NCI-H1105 (cell line): ENCODE measurements around the gene CNTFR.
A peak's percentile ranks its signal among the peaks of the same experiment; 100 is the strongest.

Experiments used
- DNase-seq: peaks from one replicate; lab custom pipeline; 2025; lab: John Stamatoyannopoulos, UW

The CNTFR gene

DNA sequence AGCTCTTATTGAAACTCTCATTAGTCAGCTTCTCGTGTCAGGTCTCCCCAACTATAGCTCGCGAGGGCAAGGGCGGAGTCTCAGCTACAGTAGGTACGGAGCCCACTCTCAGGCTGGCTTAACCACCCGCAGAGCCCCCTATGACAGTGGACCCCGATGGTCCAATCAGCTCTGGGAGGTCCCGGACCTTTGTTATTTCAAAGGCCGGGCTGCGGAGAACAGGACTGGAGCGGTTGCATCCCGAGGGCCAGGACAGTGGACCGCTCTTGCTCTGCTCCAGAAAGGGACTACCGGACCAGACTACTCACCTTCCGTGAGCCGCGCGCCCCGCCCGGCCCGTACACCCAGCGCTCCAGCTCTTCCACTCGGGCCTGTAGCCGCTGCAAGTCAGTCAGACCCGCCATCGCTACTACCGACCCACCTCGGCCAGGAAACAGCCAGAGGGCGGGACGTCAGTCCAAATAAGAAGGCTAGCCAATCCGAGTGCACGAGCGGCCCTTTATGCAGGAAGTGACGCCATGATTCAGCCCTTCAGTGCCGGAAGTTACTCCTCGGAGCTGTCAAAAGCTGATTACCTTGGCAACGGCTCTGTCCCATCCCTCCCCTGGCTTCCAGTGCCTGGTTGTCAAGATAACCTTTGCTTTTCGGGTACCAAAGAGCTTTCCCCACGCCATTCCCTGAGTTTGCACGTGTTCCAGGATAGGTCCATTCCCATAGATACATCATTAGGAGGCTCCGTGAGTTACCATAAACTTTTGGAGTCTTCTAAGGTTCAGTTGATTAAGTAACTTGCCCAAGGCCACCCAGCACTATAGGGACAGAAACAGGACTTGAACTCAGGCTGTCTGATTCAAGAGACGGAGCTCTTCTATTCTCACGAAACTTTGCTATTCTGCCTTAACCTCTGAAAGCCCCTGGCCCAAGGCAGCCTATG lies 30.8 kb upstream of the CNTFR start, which contains the start of gene DCTN3:
Gene DCTN3, minus strand, starts transcription at position 435 of the 934 bp plus-strand sequence. Its CDS starts 31 bp downstream, at position 404.
- DNase-seq: peak; percentile 95

DNA sequence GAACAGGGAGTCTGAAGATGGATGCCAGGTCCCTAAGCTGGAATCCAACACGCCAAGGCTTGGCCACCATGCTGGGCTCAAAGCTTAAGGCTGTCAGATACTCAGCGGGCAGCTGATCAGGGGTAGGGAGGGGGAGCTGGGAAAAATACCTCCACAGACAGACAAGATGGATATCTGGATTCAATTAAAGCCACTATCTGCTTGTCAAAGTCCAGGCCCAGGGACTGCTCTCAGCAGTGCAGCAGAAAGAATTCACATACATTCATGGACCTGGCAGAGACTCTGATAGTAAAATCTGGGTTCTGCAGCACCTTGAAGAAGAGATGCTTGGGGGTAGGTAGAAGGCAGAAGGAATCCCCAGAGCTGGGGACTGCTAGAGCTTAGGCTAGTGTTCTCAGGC lies 25.6 kb upstream of the CNTFR start:
- no peak for DNase-seq

DNA sequence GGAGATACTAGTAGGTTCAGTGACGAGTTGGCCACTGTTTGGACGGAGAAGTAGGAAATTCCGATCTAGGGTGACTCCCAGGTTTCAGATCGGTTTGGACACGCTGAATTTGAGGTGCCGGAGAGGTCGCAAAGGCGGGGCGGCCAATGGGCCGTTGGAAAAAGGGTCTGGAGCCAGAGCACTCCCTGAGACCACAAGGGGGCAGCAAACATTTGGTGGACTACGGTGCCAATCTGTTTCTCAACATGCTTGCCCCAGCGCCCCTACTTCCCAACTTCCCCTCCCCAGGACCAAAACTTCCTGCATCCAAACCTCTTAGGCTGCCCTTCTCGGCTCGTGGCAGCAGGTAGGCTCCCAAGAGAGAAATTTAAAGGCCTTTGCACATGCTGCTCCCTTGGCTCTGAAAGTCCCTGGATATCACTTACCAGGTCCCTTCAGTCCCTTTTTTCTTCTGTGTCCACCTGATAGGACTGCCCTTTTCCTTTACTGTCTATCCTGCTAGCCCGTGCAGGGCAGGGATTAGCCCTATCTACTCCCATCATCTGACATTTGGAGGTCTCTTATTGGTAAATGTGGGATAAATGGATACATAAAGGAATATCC lies 23.4 kb upstream of the CNTFR start:
- peak; percentile 82 for DNase-seq

DNA sequence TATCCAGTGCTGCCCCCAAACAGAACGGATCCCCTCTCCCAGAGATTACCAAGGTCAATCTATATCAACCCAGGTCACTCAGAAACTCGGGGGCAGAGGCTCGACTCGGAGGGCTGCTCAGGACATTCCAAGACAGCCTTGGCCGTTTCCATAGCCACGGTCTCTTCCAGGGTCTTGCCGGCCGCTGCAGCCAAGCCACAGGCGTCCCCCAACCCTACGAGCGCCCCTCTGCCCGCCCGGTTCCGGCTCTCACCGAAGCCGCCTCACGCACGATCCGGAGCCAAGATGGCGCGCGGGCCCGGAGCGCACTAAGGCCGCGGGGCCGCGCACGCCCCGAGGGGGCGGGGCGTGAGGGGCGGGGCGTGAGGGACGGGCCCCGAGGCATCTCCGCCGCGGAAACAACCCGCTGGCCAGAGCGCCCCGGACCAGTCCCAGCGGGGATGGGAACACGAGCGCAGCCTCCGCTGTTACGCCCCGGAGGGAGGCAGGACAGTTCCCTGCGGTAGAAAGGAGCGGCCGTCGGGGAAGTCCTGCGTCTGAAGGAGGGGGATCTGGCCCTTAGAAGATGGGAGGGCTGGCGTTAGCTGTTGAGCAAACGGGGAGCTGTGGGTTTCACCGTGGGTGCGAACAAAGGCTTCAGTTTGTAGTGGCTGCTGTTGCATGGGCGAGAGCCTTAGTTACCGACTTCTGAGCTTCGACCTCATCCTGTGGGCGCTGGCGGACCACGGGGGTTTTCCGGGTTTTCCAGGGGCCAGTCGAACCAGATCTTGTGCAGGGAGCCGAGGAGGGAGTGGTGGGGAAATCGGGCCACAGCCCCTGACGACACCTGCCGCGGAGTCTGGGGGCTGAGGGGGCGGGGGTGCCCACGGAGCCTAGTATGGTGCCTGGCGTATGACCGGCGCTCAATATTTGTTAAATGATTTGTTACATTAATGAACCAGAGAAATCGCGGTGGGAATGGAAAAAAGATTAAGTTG lies 22.6 kb upstream of the CNTFR start, which contains the start of gene RPP25L:
Gene RPP25L, minus strand, starts transcription at position 287 of the 977 bp plus-strand sequence. CDS start 801 bp downstream, outside the sequence.
- DNase-seq: peak; percentile 70

DNA sequence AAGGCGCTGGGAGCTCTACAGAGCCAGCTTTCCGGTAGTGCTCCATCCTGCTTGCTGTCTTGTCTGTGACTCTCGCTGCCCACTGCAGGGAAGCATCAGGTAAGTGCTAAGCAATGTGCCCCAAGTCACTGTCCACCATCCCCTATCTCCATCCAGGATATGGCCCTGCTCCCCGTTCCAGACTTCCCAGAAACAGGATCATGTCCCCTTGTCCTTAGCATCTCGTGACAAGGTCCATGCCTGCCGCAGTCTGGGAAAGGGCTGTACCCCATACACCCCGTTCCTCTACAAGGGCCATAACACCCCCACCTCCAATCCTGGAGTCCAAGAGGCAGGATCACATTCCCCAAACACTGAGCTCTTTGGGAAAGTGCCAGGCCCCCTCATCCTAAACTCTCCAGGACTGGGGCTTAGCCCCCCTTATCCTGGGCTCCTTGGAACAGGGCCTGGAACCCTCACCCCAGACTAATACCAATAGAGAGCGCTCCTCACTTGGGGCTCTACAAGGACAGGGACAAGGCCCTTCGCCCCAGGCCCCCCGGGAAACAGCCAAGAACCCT lies 21.8 kb upstream of the CNTFR start:
- DNase-seq: no peak

DNA sequence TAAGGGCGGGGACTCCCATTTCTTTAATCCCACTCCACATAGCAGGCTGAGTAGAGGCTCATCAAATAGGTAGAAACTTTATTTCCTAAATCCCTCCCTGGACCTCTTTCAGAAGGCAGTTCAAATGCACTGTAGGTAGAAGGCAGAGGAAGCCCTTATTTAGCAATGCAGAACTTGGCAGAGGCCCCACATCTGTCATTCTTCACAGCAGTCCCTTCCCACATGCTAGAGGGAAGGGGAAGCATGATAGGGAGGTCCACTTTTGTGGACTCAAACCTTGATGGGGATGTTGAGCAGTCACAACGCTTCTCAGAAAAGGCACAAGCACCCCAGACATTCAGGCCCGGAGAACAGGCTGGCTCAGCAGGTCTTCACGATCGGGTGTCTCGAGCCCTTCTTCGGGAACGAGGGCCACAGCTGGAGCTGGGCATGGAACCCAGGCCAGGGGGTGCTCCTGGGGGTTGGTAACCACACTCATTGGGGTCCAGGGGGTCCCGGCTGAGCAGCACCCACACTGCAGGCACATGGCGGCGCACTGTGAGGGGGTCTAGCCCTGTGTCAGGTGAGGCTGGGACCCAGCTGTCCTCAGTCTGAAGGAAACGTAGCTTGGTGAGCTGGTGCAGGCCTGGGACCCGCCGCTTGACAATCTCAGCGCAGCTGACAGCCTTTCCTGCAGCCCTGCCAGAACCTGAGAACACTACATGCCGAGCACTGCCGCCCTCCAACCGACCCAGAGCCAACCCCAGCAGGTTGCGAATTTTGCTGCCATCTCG lies 21.1 kb upstream of the CNTFR start:
- DNase-seq: no peak

DNA sequence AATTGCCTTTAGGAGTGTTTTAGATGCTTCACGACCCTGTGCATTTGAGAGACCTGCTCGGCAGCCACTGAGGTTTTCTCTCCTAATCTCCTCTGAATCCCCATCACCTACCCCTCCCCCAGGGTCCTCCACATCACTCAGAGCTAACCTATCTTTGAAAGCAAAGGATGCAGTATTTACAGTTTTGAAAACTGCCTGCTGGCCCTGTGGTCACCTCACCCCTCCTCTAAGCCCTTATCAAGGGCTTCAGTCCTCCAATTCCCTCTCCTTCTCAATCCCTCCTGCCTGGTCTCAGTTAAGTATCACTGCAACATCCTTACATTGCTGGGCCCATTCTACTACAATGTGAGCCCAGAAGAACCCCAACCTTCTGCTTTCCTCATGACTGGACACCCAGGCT lies 17.8 kb upstream of the CNTFR start:
- DNase-seq: no peak

DNA sequence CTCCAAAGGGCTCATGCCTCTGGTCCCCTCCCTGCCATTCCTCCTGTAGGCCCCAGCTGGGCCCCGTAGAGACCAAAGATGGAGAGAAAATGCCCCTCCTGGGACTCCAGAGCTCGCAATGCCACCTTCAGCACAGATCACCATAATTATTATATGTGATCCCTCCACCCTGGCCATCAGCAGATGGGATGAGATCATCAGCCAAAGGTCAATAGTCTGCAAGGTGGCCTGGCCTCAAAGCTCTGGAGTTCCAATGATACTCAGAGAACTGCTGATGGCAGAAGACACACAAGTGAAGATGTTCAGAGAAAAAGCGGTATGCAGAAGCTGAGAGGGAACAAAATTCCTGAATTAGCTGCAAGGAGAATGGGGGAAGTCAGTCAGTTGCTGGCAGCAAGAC lies 17.4 kb upstream of the CNTFR start:
- DNase-seq: no peak

DNA sequence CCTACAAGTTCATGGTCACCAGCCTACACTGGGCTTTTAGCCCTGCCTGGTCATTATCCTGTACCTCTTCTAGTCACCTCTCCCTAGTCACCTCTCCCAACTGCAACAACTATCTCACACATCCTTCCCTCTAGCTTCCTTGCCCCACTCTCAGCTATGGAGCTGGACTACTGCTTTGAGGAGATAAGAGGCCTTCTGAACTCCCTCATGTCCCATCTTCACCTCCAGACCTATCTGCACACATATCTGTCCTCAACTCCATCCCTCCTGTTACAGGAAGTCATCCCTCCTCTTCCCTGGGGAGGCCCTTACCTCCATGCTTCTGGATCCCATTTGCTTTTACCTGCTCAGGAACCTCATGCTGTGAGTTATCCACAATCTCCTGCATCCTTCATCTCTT lies 16.7 kb upstream of the CNTFR start:
- no peak for DNase-seq

DNA sequence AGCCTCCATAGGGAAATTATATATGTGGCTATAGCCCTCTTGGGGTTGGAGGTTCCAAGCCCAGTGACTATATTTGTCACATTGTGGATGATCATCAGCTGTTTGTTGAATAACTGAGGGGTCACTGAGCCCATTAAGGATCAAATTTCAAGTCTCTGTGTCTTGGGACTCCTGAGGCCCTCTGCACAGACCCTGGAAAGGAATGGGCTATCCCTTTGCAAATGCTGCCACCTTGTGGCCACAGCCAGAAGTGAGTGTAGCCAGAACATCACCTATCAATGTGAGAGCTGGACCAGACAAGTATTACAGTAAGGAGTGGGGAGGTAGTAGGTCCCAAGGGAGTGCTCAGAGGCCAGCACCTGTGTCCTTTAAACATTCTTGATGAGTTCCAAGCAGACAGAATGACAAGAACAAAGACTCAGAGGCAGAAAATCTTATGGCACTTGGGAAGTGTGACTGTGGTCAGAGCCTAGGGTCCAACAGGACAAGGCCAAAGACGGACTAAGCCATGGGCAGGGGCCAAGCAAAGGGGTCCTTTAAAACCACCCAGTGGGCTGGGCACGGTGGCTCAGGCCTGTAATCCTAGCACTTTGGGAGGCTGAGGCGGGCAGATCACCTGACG lies 14.2 kb upstream of the CNTFR start:
- peak; percentile 51 for DNase-seq

DNA sequence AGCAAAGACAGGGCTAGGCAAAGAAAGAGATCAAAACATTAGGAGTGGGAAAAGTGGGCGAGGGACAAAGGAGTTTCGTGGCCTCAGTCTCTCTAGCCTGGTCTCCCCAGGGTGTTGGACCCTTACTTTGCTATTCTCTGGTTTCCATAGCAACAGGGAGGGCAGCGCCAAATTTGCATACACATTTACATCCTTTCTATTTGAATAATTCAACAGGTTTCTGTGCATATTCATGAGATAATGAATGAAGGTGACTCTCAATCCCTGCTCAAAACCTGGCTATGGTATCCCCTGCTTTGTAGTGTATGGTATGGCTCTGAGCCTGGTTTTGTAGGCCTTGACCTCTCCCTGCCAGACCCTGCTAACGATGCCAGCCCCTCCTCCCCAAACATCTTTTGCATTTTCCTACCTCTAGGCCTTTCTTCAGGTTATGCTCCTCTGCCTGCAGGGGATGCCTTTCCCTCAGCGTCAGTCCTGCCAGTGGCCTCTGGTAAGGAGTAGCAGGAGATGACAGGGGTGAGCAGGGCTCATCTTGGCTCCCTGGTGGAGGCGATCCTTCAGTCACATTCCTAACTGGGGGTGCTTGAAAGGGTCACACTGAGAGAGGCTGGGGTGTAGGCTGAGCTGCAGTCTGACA lies 12.5 kb upstream of the CNTFR start:
- no peak for DNase-seq

DNA sequence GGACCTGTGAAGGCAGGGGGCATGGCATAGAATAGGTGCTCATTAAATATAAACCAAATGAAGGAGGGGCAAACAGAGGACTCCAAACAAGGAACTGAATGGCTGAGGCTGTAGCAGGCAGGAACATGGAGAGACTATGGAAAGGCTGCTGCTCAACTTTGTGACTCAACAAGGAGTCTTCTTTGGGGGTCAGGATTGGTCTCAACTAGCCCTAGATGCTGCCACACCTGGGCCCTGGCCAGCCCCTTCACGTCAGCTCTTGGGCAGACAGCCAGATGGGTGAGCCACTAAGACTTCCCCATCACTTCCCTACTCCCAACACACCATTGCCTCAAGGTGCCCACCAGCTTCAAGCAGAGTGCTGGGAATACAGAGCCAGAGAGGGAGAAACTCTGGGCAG lies 11.4 kb upstream of the CNTFR start:
- DNase-seq: no peak

DNA sequence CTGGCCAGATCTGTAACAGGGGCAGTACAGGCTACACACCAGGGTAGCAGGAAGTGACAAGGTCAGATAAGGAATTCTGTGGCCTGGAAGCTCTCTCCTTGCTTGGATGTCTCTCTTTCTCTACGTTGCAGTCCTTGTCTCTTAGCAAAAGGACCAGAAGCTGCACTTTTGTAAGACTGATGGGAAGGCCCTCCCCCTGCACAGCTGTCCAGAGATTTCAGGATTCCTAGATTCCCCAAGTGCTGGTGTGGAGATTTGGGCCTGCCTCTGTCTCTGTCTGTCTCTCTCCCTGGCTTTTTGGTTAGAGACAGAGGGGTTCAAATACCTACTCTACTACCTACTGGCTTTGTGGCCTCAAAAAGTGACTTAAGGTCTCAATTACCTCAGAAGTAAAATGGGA lies 10.0 kb upstream of the CNTFR start:
- DNase-seq: no peak

DNA sequence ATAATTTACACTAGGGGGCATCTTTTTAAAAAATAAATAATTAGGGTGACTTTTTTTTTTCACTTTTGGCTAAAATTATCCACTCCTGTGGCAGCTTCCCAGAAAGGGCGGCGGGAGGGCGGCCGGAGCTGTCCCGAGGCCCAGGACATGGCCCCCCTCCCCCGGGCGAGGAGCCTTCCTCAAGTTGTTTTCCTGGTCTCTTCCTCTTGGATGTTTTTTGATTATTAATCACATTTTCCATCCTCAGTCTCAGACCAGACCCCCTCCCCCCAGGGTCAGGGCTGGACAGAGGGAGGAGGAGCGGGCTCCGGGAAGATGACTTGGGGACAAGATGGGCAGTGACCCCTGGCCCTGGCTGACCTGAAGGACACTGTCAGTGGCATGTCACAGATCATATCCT lies 4.7 kb upstream of the CNTFR start:
- no peak for DNase-seq

DNA sequence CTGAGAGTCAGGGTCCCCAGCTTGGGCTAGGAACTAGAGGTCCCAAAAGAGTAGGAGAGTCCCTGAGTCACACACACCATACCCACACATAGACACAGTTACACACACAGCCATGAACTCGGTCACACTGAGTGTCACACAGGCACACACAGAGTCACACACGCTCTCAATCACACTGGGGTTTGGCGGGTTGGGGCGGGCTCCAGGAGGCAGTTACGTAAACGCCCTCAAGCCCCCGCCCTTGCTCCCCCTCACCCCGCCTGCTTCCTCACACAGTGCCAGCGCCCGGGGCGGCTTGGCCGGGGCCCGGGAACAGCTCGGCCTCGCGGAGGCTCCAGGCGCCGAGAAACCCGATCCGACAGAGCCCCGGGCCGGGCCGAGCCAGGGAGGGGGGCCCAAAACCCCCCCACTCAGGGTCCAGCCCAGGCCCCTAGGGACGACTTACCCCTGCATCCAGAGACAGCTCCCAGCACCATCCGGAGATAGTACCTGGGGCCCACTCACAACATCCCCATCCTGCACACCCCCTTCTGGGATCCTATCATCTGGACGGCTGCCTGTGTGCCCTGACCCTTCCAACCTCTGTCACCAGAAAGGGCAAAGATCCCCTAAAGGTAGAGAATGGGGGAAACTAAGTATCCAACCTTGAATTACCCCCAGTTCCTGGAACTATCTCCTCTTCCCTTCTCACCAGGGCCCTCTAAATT lies 3.5 kb upstream of the CNTFR start:
- no peak for DNase-seq

DNA sequence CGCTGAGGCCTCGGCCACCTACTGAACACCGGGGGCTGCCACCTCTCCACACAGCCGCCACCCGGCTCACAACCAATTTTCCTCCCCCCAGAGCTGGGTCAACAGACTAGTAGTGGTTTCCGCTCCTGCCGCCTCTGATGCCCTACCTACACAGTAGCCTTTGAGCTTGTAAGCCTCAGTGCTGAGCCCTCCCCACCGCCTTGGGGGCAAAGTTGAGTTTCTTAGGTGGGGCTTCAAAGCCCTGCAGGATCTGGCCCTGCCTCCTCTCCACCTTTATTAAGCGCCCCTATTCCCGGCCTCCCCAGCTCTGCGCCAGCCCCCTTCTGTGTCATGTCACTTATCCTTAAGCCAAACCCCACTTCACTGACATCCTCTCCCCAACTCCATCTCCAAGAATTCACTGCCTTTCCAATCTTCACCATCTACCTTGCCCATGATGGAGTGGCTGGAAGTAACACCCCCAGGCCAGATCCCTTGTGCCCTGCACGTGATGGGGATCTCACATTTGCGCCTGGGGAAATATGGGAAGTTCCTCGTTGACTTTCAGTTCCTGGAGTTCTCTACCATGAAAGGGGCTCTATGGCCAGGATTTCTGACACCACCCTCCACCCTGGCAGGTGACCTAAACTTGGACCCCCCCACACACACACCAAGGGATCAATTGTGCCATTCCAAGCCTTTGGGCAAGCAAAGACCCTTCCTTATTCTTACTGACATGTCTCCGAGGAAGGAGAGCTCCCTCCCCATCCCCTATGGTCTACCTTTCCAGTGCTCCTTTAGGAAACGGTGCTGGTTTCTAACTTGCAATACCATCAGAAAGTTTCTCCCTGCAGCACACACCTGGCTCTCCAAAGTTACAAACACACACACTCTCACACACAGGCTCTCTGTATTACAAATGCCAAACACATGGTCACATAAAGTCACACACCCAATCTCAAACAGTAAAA lies 2.7 kb upstream of the CNTFR start:
- DNase-seq: no peak

DNA sequence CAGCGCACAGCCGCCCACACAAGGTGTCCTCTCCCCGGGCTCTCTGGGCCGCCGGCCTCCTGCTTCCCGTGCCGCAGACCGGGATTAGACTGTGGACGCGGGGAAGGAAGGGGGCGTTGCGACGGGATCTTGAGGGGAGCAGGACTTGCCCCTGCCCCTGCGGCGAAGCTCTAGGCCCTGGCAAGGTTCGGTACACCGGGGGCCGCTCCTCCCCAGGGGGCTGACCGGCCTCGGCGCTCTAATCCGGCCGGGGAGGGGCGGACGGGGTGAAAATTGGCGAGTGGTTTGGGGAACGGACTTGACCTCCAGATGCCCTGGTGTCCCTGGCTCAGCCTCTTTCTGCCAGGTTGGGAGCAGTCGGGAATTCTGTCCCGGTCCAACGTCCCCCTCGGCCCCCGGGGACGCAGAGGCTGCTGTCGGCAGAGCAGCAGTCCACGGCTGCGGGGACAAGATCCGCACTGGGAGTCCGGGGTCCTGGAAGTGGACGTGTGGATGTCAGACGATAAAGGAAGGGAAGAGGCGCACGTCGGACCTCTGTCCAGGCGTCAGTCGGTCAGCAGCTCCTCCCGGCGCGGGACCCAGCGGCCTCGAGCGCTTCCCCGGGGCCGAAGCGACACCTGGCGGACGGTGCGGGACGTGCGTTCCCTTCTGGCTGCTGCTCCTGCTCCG lies 1.9 kb upstream of the CNTFR start:
- peak; percentile 34 for DNase-seq
